Stimulated activated CD4-positive, alpha-beta T cell treated with anti-CD3 and anti-CD28 coated beads, Interleukin-12 subunit alpha, Interleukin-12 subunit beta, amount 100 ng/mL, for 4 hours (primary cell): Measurements from ENCODE around the gene TMEM94.

ENCODE experiments used
- DNase-seq: peaks from one replicate; pipeline ENCODE4 v3.0.0-alpha.2; 2020

Gene TMEM94

DNA sequence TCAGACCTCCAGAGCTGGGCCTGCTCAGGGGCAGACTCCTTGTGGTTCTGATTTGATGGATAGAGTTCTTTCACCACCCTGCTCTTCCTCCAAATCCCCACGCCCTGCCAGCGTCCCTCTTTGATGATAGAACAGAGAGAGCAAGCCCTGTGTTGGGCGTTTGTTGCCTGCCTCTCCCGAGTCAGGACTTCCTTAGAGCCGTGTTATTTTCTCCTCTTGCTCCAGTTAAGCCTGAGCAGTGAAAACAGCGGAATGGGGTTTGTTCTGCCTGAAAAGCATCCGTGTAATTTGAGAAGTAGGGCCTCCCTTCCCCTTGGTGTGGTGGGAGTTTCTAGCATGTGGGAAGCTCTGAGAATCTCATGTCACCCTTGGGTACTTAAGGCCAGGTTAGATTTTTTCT, 22.1 kb downstream of the TMEM94 start:
- no peak for DNase-seq

DNA sequence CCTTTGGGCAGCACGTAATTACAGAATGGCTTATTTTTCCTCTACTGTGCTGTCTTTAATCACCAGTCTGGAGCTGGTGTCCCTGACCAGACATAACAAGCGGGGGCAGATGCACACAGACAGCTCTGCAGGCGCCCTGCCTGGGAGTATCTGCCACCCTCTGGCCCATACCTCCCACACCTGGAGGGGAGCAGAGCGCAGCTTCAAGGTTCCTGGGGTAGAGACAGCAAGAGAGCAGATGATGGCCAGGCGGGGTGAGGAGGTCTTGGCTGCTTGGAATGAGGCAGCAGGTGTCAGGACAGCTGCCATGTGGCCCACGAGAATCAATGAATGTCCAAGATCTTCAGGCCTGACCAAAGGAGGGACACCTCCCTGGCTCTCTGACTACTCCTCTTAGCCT, 23.8 kb downstream of the TMEM94 start:
- no peak for DNase-seq

DNA sequence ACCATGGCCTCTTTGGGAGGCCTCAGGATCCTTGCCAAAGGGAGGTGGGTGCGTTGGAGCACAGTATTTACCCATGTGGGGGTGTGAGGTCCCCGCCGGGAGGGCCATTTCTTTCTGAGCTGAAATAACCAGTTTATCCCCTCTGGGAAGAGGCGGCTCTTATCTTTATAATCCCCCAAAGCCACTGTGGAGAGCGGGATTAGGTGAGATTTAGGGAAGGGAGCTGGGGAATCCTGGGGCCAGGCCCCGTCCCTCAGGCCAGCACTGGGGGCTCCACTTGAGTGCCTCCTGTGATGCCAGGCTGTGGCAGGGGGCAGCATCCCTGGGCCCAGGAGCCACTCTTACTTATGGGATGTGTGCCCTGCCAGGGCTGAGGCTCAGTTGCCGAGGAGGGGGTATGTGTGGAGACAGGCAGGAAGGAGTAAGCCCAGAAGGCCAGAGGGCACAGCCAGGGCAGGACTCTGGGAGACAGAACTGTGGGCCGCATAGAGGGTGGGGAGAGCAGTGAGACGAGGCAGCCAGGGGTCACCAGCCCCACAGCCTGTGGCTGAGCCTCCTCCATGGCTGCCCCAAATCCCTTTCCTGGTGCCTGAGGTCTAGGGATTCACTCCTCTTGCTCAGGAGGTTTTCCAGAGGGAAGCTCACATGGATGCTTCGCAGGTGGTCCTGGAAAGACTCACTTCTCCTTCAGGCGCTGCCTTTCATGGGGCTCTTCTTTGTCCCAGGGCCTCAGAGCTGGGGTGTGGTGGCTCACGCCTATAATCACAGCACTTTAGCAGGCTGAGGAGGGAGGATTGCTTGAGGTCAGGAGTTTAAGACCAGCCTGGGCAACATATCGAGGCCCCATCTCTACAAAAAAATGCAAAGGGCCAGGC, 25.0 kb downstream of the TMEM94 start:
- DNase-seq, result no peak

DNA sequence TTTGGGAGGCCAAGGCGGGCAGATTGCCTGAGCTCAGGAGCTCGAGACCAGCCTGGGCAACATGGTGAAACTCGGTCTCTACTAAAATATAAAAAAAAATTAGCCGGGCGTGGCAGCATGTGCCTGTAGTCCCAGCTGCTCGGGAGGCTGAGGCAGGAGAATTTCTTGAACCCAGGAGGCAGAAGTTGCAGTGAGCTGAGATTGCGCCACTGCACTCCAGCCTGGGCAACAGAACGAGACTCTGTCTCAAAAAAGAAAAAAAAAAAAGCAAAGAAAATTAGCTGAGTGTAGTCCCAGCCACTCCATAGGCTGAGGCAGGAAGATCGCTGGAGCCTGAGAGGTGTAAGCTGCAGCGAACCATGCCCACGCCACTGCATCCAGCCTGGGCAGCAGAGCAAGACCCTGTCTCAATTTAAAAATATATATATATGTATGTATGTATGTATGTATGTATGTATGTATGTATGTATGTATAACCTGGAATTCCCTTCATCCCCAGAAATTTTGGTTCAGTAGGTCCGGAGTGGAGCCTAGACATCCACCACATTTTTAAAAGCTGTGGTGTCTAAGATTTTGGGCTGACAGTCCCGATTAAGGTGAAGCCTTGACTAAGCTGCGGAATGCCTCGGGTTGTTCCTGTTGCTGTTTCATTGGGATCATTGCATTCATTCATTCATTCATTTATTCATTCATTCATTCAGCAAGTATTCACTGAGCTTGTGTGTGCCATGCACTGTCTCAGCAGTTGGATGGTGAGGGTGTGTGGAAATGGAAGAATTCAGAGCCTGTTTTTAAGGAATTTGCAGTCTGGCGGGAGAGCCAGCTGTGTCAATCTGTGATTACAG, 25.9 kb downstream of the TMEM94 start:
- no peak for DNase-seq

DNA sequence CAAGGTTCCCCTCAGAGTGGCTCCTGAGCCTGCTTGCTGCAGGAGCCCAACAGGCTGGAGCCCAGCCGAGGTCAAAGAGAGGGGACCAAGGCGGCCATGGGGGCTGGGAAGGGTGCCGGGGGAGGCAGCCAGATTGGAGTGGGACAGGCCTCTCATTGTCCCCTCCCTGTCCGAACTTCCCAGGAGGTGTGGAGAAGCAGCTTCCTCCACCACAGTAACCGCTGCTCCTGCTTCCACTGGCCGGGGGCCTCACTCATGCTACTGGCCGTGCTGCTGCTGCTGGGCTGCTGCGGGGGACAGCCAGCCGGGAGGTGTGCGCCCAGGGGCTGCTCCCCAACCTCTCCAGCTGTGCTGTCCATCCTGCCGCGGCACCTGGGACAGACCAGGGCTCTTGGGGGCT, 29.3 kb downstream of the TMEM94 start:
- no peak for DNase-seq

DNA sequence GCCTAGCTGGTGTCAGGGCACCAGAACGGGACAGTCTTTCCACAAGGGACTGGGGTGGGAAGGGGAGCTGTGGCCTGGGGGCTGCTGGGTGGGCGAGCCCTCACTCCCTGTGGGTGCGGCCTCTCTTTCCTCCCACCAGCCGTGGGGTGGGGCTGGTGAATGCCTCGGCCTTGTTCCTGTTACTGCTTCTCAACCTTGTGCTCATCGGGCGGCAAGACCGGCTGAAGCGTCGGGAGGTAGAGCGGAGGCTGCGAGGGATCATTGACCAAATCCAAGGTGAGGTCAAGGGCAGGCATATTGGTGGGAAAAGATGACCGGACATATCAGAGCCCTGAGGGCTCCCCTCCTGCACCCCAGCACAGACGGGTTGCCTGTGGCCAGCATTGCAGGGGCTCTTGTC, 29.7 kb downstream of the TMEM94 start:
- no peak for DNase-seq

DNA sequence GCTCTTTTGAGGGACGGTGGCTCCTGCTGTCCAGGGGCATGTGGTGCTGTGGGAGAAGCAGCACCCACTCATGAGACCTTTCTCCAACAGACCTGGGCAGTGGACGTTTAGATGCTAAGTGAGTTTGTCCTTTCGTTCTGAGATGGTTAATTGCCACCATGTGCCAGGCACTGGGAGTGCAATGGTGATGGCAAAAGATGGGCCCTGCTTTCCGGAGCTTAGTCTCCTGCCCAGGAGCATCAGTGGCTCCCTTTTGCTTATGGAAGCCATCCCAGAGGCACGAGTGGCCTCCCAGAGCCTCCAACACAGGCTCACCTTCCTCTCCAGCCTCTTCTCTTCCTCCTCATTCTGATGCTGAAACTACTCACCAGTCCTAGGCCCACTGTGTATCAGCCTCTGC, 30.5 kb downstream of the TMEM94 start:
- no peak for DNase-seq

DNA sequence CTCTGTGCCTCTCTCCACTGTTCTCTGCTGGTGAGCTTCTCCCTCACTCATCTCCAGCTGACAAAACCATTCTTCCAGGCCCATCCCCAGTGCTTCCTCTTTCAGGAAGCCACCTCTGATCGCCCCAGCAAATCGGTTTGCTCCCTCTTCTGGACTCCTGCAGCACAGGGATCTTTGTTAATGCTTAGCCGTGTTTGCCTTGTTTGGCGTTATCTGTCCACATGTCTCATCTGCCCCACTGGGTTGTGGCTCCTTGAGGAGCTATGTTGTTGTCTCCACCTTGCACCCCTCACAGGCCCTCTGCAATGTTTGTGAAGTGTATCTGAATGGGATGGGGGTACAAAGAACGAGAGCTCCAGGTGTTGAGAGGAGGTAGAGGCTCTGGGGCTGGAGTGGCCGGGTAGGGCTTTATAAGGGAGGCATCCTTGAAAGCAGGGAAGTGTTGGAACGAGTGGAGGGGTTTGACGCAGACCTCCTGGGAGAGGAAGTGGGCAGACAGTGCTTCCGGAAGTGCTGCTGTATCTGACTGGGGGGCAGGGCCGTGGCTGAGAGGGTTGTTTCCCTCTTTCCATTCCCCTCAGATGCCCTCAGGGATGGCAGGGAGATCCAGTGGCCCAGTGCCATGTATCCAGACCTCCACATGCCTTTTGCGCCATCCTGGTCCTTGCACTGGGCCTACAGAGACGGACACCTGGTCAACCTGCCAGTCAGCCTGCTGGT, 31.1 kb downstream of the TMEM94 start:
- peak; percentile 11 for DNase-seq

DNA sequence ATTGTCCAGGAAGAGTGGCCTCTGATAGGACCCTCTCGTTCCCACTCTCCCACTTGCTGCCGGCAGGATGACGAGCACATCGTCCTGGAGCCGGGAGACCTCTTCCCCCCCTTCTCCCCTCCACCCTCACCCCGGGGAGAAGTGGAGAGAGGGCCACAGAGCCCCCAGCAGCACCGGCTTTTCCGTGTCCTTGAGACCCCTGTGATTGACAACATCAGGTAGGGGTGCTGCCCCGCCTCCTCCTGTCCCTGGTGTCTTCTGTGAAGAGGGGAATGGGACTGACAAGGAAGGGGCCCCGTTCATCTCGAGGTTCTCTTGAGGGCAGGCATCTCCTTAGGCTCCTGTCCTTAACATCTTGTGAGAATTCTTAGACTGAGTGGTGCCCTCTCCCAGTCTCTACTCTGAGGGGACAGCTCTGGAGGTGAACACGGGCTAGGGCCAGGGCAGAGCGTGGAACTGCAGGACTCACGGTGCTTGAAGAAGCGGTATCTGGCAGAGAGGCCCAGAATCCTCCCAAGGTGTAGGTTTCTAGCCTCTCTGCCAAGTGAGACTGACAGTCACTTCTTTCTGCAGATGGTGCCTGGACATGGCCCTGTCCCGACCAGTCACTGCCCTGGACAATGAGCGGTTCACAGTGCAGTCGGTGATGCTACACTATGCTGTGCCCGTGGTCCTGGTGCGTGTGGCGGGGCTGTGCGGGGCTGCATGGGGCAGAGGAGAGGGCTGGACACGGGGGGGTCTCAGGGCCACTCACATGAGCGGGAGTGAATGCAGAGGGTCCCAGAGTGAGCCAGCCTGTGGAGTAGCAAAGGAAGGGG, 32.5 kb downstream of the TMEM94 start:
- DNase-seq, result no peak

DNA sequence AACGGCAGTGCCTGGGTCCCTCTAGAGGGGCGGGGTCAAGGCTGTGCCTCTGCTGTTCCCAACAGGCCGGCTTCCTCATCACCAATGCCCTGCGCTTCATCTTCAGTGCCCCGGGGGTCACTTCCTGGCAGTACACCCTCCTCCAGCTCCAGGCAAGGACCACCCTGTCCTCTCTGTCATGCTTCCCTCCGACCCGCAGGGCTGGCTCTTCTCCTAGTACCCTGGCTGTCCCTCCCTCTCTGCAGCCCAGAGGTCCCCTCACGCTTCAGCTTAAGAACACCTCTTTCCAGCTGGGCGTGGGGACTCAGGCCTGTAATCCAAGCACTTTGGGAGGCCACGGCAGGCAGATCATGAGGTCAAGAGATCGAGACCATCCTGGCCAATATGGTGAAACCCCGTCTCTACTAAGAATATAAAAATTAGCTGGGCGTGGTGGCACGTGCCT, 33.1 kb downstream of the TMEM94 start:
- DNase-seq, result no peak

DNA sequence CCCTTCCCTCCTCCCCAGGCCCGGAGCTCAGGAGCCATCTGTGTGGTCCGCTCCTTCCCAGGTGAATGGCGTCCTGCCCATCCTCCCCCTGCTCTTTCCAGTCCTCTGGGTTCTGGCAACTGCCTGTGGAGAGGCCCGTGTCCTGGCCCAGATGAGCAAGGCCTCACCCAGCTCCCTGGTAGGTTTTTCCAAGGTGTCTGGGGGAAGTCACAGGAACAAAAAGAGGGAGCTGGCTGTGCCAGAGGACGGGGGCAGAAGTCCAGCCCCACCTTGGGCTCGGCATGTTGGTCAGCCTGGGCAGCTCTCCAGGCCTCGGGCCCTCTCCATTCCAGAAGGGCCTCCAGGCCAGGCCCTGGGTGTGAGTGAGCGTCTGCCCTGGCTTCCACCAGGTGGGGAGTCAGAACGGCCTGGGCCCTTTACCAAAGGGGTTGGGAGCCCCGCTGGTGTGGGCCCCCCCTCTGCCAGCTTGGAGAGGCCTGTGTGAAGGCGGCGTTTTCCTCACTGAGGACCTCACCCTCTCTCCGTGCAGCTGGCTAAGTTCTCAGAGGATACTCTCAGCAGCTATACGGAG, 33.8 kb downstream of the TMEM94 start:
- DNase-seq, result no peak

DNA sequence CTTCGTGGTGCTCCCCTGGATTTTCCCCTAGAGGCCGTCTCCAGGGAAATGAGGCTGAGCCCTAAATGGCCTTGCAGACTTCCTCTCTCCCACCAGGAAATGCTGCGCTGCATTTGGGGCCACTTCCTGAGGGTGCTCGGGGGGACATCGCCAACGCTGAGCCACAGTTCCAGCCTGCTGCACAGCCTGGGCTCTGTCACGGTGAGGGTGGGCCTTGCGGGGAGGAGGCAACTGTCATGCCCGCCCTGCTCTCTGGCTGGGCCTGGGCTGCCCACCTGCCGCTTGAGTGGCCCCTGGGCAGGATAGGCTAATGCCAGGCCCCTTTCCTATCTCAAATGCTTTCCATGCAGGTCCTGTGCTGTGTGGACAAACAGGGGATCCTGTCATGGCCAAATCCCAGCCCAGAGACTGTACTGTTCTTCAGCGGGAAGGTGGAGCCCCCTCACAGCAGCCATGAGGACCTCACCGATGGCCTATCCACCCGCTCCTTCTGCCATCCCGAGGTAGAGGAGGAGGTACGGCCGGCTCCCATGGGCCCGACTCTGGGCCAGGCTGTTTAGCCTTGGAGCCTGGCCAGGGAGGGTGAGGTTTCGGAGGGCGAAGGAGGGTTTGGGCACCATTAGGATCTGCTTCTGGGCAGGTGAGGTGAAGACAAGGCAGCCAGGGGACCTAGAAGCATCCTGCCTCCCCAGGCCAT, 34.7 kb downstream of the TMEM94 start:
- DNase-seq, result no peak

DNA sequence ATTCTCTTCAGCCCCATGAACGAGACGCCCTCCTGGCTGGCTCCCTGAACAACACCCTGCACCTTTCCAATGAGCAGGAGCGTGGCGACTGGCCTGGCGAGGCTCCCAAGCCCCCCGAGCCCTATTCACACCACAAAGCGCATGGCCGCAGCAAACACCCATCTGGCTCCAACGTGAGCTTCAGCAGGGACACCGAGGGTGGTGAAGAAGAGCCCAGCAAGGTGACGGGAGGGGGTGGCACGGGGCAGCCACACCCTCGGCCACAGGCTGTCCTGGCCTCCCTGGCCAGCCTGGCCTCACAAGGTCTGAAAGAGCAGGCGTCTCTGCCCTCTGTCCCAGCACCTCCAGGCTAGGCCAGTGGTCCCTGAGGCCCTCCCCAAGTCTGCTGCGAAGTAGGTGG, 35.2 kb downstream of the TMEM94 start:
- DNase-seq, result no peak

DNA sequence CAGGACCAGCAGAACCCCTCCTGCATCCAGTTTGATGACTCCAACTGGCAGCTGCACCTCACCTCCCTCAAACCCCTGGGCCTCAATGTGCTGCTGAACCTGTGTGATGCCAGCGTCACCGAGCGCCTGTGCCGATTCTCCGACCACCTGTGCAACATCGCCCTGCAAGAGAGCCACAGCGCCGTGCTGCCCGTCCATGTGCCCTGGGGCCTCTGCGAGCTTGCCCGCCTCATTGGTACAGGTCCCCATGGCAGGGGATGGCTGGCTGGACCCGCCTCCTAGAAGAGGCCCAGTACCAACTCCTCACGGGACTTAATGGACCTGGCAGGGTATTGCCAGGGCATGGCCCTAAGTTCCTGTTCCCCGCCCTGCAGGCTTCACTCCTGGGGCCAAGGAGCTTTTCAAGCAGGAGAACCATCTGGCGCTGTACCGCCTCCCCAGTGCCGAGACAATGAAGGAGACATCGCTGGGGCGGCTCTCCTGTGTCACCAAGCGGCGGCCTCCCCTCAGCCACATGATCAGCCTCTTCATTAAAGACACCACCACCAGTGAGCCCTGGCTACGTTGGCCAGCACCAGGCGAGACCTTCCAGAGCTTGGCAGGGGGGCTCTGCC, 36.2 kb downstream of the TMEM94 start:
- no peak for DNase-seq

DNA sequence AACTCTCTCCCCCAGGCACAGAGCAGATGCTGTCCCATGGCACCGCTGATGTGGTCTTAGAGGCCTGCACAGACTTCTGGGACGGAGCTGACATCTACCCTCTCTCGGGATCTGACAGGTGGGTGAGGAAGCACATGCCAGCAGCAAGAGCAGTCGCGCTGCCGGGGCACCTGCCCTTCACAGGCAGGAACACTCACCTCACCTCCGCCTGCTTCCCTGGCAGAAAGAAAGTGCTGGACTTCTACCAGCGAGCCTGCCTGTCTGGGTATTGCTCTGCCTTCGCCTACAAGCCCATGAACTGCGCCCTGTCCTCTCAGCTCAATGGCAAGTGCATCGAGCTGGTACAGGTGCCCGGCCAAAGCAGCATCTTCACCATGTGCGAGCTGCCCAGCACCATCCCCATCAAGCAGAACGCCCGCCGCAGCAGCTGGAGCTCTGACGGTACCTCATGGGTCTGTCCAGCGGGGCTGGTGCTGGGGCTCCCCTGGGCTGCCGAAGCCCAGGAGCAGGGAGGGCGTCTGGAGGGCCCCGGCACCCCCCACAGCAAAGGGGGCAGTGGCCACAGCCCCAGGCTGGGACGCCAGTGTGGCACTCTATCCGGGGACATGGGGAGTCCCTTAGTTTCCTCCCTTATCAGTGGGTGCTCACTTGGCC, 37.2 kb downstream of the TMEM94 start:
- DNase-seq, result no peak

DNA sequence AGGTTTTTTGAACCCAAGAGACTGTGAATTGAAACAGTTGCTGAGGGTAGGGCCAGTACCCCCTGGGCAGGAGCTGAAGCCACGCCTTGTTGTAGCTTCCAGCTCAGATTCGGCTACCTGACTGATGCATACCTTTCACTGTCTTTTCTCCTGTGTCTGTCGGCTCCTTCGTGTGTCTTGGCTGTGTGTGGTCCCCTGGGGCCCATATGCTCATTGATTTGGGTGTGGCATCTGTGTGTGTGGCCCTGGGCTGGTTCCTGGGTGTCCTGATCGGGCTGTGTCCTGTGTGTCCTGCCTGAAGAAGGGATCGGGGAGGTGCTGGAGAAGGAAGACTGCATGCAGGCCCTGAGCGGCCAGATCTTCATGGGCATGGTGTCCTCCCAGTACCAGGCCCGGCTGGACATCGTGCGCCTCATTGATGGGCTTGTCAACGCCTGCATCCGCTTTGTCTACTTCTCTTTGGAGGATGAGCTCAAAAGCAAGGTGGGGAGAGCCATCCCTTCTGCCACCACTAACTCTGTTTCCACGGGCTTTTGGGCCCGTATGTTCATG, 38.0 kb downstream of the TMEM94 start:
- DNase-seq, result no peak

DNA sequence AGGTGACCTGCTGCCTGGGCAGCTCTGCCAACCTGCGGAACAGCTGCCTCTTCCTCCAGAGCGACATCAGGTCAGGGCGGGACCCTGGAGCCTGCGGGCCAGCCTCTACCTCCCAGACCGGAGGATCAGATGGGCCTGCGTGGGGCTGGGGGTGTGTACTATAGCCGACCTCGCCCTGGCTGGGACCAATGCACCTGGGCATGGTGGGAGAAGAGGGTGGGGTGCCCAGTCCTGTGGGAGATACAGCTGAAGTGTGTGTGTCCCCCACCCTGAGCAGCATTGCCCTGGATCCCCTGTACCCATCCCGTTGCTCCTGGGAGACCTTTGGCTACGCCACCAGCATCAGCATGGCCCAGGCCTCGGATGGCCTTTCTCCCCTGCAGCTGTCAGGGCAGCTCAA, 39.6 kb downstream of the TMEM94 start:
- DNase-seq, result no peak

DNA sequence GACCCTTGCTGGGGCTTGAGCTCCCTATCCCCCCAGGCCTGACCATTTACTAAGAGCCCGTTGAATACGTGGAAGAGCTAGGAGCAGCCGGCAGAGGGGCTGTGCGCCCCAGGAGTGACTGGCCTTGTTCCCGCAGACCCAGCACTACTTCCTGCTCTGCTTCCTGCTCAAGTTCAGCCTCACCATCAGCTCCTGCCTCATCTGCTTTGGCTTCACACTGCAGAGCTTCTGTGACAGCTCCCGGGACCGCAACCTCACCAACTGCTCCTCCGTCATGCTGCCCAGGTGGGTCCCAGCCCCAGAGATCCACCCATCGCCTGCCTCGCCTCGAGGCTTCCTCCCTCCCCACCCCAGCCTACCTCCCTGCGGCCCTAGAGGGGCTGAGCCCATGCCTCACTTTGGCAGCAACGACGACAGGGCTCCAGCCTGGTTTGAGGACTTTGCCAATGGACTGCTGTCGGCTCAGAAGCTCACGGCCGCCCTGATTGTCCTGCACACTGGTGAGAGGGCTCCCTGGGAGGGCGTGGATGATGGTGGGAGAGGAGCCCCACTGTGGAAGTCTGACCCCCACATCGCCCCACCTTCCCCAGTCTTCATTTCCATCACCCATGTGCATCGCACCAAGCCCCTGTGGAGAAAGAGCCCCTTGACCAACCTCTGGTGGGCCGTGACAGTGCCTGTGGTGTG, 41.7 kb downstream of the TMEM94 start:
- no peak for DNase-seq

DNA sequence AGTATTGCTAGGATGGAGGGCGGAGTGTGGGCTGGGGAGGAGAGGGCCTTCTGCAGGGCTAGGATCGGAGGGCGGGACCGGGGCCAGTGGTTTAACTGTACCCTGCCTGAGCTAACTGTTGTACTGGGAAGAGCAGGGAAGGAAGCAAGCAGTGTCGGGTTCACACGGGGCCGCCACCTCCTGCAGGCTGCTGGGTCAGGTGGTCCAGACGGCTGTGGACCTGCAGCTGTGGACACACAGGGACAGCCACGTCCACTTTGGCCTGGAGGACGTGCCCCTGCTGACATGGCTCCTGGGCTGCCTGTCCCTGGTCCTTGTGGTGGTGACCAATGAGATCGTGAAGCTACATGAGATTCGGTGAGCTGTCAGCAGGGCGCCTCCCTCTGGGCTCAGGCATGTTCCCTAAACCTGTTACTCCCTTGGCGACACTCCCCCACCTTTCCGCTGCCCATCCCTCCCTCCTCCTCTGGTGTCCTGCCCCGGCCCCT, 42.3 kb downstream of the TMEM94 start:
- DNase-seq, result no peak
